ENCODE data around the gene IL22RA2.
"Not testable (repeated sequence)": the region's sequence is repeated elsewhere in the genome, so short reads cannot be mapped to it uniquely, and the experiment has no call there.

Gene IL22RA2

DNA sequence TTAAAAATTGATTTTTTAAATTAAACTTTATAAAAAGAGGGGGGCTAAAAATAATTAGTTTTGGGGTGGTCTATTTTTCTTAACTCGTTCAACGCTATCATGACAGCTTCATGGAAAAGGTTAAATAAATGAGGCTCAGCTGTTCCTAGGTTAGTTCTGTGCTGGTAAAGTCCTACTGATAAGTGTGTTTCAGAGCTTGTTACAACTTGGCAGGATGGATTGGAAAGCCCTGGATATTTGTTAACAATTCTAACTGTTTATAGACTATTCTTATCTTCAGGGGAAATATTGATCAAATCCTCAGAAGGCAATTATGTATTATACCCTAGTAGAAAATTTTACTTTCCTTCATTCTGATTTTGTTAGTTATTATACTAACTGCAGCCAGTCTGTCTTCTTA lies 50.4 kb downstream of the IL22RA2 start:
- no peak for DNase-seq (ENCODE audit: low read depth in 2 of 2)

DNA sequence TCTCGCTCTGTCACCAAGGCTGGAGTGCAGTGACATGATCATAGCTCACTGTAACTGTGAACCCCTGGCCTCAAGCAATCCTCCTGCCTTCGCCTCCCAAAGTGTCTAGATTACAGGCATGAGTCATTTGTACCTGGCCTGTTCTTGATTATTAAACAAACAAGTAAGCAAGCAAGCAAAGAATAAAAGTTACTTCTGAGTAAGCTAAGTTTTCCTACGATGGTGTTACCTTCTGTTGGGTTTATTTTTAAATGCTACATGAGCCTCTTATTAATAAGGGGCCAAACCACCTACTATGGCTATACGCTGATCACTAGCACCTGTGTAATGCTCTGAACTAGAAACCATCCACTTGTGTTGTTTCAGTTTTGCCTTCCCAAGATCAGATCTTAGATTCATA lies 50.8 kb downstream of the IL22RA2 start:
- DNase-seq (ENCODE audit: low read depth in 2 of 2): no peak

- no peak for DNase-seq (ENCODE audit: low read depth in 2 of 2)
These were observed 51.9 kb downstream of the IL22RA2 start for GRCh38 chr6:137121401-137121997.

DNA sequence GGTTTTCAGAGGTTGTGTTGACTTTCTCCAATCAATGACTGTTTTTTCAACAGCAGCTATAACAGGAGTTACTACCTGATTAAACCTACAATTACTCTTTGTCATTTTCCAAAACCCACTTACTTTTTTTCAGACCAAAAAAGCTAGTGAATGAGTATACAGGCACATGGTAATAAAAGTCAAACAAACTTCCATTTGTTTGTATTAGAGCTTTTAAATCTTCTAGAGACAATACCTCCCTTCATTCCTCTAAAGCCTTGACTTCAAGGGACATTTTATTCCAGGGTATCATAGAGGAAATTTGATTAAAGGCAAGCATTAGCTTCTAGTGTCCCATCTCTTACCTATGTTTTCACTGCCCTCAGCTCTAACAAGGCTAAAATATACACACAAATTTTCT lies 52.7 kb downstream of the IL22RA2 start:
- no peak for DNase-seq (ENCODE audit: low read depth in 2 of 2)

- no peak for DNase-seq (ENCODE audit: low read depth in 2 of 2)
These were observed 54.0 kb downstream of the IL22RA2 start for GRCh38 chr6:137119196-137120104.

- DNase-seq (ENCODE audit: low read depth in 2 of 2): no peak
These were observed 55.9 kb downstream of the IL22RA2 start for GRCh38 chr6:137117581-137117980.

- DNase-seq (ENCODE audit: low read depth in 2 of 2): no peak
These were observed 56.6 kb downstream of the IL22RA2 start for GRCh38 chr6:137116807-137117206.

DNA sequence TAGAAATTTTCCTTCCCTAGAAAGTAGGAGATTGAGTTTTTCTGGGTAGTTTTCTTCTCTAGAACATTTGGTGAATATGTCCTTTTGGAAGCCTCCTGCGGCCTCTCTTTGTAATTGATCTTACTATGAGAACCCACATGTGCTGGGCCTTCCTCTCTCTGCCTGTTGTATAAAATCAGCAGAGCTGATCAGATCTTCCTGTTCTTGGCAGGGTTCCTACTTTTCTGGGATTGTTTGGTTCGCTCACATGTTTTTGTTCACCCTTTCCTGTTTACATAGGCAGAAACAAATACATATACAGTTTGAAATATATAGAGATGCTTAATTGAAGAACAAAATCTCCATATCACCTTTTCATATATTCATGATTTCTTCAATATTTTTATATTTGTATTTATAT lies 57.8 kb downstream of the IL22RA2 start:
- DNase-seq (ENCODE audit: low read depth in 2 of 2): no peak

DNA sequence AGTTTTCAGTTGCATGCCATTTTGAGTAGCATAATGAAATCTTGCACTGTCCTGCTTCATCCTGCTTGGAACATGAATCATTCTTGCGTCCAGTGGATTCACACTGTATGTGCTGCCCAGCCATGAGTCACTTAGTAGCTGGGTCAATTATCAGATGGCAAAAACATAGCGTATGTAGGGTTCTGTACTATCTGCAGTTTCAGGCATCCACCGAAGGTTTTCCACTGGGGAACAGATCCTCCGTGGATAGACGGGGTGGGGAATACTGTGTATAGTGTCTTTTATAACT lies 61.4 kb downstream of the IL22RA2 start:
- no peak for DNase-seq (ENCODE audit: low read depth in 2 of 2)

- no peak for DNase-seq (ENCODE audit: low read depth in 2 of 2)
These were observed 62.0 kb downstream of the IL22RA2 start for GRCh38 chr6:137111296-137112066.

DNA sequence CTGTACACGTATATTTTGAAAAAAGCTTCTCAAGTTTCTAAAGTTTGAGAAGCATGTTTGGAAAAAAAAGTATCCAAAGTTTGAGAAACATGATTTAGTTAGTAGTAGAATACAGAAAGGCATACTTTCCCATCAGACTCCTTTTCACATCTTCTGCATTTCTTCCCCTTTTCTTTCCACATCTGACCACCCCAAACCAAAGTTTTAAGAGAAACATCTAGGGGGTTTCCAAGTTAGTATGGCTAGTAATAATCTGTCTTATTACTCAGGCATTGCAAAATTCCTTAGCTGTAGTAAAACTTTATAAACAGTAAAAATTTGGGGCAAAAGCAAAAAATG lies 65.7 kb downstream of the IL22RA2 start:
- no peak for DNase-seq (ENCODE audit: low read depth in 2 of 2)

GRCh38 chr6:137107047-137107766 lies 66.2 kb downstream of the IL22RA2 start:
- not testable (repeated sequence) for DNase-seq (ENCODE audit: low read depth in 2 of 2)

DNA sequence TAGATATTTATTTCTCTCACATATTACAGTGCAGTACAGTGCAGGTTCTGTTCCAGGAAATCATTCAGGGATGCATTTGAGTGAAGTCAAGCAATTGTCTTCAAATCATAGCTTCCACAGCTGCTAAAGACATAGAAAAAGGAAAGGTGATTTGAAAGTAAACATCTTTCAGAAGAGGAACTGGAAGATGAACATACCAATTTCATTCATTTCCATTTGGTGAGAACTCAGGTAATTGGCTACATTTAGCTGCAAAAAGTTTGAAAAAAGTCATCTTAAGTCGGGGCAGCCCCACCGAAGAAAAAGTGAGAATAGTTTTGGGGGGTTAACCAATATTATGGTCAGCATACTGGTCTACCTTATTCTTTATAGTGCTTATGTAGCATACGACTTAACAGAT lies 67.3 kb downstream of the IL22RA2 start:
- DNase-seq (ENCODE audit: low read depth in 2 of 2): no peak

- DNase-seq (ENCODE audit: low read depth in 2 of 2): no peak
These were observed 68.1 kb downstream of the IL22RA2 start for GRCh38 chr6:137105375-137105774.

DNA sequence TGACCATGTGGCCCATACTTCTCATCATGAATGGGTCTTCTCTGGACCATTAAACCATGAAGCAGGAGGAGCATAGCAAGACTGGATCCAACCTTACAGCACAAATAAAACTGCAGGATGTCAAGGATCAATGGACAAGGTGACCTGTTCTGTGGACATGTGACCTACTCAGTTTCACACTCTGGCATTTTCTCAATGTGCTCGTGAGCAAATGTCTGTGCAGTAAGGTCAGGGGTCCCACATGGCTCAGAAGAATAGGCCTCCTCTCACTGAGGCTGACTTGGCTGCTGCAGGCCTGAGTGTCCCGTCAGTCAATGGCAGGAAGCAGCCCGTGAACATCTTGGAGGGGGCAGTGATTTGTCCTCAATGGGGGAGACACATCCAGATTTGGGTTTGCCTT lies 68.5 kb downstream of the IL22RA2 start:
- DNase-seq (ENCODE audit: low read depth in 2 of 2): no peak

GRCh38 chr6:137102851-137103492 lies 70.5 kb downstream of the IL22RA2 start:
- DNase-seq (ENCODE audit: low read depth in 2 of 2): no peak

- DNase-seq (ENCODE audit: low read depth in 2 of 2): no peak
These were observed 71.2 kb downstream of the IL22RA2 start for GRCh38 chr6:137102050-137102848.

DNA sequence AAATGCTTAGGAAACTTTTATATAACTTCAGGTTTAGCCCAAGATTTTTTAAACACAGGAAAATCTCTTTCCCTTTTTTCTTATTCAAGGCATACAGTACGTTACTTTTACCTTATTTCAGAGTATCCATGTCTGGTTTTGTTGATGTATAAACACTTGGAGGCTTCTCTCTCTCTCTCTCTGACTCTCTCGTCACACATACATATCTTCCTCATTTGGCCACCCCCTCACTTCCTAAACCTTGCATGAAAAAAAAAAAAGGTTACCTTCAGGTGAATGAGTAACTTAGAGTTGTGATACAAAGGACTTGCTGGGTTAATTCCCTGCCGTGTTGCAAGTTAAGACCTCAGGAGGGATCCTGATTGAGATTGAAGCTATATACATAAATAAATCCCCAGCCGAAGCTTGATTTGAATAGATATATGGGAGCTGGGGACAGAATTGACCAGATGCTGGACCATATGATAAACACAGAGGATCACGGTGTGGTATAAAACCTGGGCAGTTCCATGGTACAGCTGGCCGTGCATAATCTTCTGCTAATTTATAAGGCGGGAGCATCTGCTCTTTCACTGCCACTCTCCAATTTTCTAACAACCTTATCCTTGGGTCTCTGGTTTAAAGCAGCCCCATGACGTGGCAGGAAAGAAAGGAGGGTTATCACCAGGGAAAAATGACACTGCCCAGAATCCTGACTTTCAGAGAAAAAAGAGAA lies 73.6 kb downstream of the IL22RA2 start:
- DNase-seq (ENCODE audit: low read depth in 2 of 2): no peak

- no peak for DNase-seq (ENCODE audit: low read depth in 2 of 2)
These were observed 75.9 kb downstream of the IL22RA2 start for GRCh38 chr6:137097526-137097925.

DNA sequence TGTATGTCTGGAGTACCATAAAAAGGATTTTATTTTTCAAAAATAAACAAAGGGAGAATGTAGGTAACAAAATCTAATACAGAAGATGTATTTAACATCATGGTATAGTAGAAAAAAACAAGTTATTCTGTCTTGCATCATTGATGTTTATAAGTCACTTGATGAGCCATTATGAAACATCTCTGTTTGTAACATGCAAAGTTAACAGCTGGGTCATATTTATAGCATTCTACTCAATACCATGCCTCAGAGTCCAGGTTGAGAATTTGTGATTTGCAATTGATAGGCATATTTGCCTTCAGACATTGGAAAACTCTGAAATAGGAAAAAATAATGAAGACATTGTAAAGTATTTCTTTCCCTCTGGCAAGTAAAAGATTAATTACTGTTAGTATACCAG lies 76.4 kb downstream of the IL22RA2 start:
- no peak for DNase-seq (ENCODE audit: low read depth in 2 of 2)

Measured in stimulated activated CD4-positive, alpha-beta T cell treated with anti-CD3 and anti-CD28 coated beads, Interleukin-1b, Interleukin-23, amount 100 ng/mL, for 1 hour (primary cell).